HUDEP-2 (cell line): ENCODE results near the gene EXOC2.
"Not testable (repeated sequence)": the region's sequence is repeated elsewhere in the genome, so short reads cannot be mapped to it uniquely, and the experiment has no call there.

ENCODE experiments used
- DNase-seq, 76 experiments: peaks; one replicate each; lab custom pipeline; 2025; ENCODE audit not compliant: unreplicated experiment in 76 of 76; lab: John Stamatoyannopoulos, UW

Gene EXOC2

GRCh38 chr6:593907-594212, 99.1 kb downstream of the EXOC2 start:
- no peak for DNase-seq

GRCh38 chr6:593139-593906, 99.6 kb downstream of the EXOC2 start:
- DNase-seq: peak in 48 of 76 experiments; percentile 10 to 76 (median 41)

DNA sequence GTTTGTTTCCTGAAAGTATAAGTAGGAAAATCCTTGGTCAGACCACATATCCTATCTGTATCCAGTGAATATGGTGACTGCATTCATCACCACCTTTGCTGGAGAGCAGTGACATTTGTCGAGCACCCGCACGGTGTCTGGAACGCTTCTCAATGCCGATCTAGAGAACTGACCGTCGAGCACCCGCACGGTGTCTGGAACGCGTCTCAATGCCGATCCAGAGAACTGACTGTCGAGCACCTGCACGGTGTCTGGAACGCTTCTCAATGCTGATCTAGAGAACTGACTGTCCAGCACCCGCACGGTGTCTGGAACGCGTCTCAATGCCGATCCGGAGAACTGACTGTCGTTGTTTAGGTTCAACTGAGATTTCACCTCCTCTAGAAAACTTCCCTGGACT, 103.8 kb downstream of the EXOC2 start:
- DNase-seq: no peak

GRCh38 chr6:586553-586952, 106.4 kb downstream of the EXOC2 start:
- DNase-seq: no peak

DNA sequence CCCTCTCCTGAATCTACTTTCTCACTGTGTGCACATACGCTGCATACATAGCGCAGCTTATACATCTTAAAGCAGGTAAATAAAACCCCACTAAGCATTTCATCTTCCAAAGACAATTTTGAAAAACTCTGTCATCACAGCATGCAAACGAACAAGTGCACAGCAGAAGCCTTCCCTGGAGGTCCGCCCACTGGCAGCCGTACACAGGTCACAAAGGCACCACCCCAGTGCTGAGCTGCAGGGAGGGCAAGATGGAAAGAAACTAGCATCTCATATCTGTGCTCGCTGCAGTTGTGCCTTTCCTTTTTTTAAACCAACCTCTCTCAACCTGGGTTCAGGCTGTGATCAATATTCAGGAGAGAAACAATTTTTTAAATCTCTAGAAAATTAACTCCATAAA, 109.3 kb downstream of the EXOC2 start:
- no peak for DNase-seq

DNA sequence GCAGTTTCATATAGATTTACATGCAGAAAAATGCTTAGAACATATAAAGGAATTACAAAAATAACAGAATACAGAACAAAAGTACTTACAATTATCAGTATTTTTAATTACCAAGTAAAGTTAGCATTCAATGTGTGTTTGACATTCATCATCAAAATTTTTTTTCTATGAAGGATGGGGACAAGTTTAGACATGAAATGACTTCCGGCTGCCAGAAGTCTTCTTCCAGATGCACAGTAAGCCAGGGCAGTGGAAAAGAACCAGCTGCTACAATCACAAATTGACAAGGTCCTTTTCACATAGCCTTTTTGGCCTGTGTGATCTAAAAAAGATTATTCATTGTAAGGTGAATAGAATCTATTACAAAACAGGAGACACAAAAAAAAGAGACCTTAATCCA, 109.8 kb downstream of the EXOC2 start:
- DNase-seq: no peak

GRCh38 chr6:582370-582769, 110.6 kb downstream of the EXOC2 start:
- no peak for DNase-seq

GRCh38 chr6:579339-579738, 113.6 kb downstream of the EXOC2 start:
- no peak for DNase-seq

GRCh38 chr6:572596-573265, 120.2 kb downstream of the EXOC2 start:
- no peak for DNase-seq

DNA sequence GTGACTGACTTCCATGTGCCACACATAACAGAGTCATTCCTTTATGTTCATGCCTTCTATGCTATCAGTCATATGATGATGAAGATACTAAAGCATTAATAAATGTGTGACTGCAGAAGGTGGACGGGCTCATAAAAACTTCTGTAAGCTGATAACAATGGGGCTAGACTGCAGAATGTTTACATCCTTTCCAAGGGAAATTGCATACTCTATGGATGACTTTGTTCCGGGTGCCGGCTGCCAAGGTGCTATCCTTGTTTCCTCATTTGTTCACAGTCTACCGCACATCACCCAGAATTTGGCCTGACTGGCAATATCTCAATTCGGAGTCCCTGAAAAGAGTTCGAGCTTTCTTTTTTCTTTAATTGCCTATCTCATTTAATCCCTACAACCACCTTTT, 121.0 kb downstream of the EXOC2 start:
- DNase-seq: no peak

DNA sequence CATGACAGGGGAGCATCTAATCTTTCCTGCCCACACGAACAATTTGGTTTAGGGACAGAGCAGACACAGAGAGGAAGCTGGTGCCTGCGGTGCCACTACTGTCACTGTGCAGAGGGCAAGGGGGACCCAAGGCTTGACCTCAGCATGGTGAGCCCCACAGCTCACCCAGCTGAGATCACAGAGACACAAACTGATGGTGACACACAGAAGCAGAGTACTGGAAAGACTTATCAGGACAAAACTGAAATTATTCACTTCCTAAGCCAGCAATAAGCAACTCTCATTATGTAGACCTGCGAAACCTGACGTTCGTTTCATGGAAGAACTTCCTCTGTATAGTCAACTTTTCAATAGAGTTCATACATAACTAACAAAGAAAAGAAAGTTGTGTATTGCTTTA, 122.1 kb downstream of the EXOC2 start:
- no peak for DNase-seq

- no peak for DNase-seq
These were observed 123.9 kb downstream of the EXOC2 start for GRCh38 chr6:568954-569523.

DNA sequence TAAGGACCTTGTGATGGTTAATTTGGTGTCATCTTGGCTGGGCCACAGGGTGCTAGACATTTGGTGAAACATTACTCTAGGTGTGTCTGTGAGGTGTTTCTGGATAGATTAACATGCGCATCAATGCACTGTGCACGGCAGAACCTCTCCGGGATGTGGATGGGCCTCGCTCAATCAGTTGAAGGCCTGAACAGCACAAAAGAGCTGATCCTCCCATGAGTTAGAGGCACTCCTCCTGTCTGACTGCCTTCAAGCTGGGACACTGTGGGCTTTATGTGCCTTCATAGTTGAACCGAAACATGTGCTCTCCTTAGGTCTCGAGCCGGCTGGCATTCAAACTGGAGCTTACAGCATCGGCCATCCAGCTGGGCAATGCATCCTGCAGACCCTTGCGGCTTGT, 124.9 kb downstream of the EXOC2 start:
- no peak for DNase-seq

- no peak for DNase-seq
These were observed 129.1 kb downstream of the EXOC2 start for GRCh38 chr6:563863-564262.

DNA sequence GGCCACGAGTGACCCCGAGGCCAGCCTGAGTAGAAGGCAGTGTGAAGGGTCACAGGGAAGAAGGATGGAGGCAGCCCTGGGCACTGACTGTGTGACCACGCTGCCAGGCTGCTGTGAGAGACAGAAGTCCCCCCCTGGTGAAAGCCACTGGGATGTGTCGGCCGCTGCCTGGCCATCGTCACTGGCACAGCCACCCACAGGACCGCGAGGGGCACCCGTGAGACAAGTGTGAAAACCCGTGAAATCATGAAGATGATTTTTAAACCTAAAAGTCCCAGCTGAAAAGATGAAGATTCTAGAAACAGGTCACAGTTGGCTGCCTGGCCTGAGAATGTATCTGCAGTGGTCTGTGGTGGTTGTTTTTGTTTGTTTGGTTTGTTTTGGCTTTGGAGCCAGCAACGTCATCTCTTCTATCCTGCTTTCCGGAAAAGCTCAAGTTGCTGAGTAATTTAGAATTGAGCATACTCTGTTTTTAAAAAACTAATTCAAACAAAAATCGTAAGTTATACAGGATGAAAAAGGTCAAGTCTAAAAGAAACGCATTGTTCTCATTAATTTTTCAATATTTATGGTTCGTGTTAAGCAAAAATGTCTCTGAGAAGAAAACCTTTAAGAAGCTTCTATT, 130.8 kb downstream of the EXOC2 start:
- DNase-seq: no peak

GRCh38 chr6:561335-561734, 131.6 kb downstream of the EXOC2 start:
- not testable (repeated sequence) for DNase-seq

GRCh38 chr6:558959-559358, 134.0 kb downstream of the EXOC2 start:
- DNase-seq: no peak

DNA sequence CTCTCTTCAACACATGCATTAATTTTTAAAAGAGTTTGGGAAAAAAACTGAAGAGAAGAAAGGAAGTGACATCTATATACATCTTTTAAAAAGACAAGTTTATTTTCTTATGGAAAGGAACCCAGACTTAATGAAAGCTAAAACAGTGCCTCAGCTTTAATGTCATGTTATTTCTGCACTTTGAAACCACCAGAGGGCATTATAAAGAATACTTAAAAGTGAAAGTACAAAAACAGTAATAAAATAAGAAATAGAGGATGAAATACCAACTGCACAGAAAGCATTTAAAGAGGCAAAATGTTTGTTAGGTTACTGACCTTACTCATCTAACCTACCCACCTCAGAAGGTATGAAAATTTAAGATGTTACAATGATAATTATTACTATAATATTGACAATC, 134.8 kb downstream of the EXOC2 start:
- no peak for DNase-seq

GRCh38 chr6:551829-552350, 141.0 kb downstream of the EXOC2 start:
- DNase-seq: no peak

- peak in 3 of 76 experiments; percentile 13 to 16 (median 16) for DNase-seq
These were observed 141.5 kb downstream of the EXOC2 start for GRCh38 chr6:551405-551804.

DNA sequence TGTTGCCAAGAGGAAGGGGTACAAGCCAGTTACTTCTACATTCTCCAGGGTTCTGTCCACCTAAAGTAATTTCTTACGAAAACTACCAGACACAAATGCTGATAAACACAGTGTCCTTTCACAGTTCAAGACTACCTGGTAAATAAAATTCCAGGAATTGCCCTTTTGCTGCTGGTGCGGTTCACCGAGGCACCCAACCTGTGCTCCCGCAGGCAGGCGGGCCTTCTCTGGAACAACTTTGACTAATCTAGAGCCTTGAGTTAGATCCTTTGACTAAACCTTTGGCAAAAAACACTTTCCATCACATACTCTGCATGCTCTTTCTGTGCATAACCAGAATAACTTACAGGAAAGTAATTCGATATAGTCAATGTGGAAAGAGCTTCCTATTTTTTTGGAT, 143.0 kb downstream of the EXOC2 start:
- no peak for DNase-seq

DNA sequence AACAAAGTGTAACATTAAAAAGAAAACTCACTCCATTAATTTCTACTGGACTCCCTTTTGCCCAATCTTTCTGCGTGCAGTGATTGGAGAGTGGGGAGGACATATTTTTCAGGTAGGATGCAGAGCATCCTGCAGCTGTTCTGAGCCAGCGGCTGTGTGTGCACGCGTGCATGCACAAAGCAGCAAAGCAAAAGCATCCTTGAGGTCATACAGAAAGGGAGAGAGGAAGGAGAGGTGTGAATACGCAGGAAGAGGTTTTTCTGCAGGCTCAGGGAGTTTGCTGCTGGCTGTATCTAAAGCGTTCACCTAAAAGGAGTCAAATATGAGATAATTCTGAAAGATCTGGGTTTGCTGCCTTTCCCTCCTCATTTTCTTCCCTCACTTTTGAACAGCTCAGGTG, 144.4 kb downstream of the EXOC2 start:
- no peak for DNase-seq
